Measurements from ENCODE around the gene IGFL4. TPM values are rescaled to one million over a fixed set of nuclear protein-coding genes. Genes with fewer than 3 reads are reported as not detected.
A peak's percentile ranks its signal among the peaks of the same experiment; 100 is the strongest.

The IGFL4 gene
- total and polyA plus RNA-seq, 2 of the 13 experiments (the other 11 are each of a cell fraction or from before 2014, with no cell fraction given): 1.2 to 1.4 TPM

DNA sequence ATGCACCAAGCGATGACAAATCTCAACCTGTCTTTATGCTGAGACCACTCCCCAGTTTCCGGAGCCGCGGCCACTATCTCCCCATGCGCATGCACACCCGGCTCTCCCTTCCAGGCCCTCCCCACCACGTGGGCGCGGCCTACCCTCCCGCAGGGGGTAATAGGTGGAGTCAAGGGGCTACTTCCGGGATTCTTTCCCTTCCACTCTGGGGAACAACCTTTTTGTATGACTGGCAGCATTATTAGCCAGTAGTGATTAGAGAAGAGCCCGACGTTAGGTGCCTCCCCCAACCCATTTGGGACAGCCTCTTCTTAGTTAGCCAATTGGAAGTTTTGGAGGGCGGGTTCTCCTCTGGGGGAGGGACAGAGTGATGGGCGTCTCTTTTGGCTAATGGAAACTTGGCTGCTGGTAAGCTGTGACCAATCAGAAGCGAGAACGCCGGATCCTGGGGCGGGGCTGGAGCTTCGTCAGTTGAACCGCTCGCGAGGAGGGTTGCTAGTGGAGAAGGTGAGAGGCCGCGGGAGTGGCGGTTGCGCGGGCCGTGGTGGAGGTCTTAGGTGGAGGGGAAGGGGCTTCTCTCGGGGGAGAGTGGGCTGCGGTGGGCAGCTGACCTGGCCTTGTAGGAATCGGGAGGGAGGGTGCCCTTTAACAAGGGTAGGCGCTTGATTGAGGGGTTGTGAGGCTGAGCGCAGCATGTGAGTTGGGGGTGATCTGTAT, 45.6 kb downstream of the IGFL4 start, which contains the start of gene CCDC61 (continued):
- TF ChIP-seq NONO (IDR thresholded peaks at IDR 0.05) (no peak), NONO (CRISPR knock-in tag; conservative IDR thresholded peaks at IDR 0.05) (no peak), MTA3 (CRISPR knock-in tag; IDR thresholded peaks at IDR 0.05) (no peak), ZNF678 (CRISPR knock-in tag; IDR thresholded peaks at IDR 0.05) (no peak), ZNF101 (CRISPR knock-in tag; IDR thresholded peaks at IDR 0.05; ENCODE audit: borderline replicate concordance, low read depth) (no peak), ZFY (CRISPR knock-in tag; IDR thresholded peaks at IDR 0.05) (peak; percentile 73), MIER2 (CRISPR knock-in tag; IDR thresholded peaks at IDR 0.05) (no peak), ZNF501 (CRISPR knock-in tag; IDR thresholded peaks at IDR 0.05) (no peak), SOX5 (CRISPR knock-in tag; IDR thresholded peaks at IDR 0.05; ENCODE audit: borderline replicate concordance) (peak; percentile 6; the same call in 1 of the 2 replicates), ZNF234 (CRISPR knock-in tag; conservative IDR thresholded peaks at IDR 0.05) (no peak), RXRB (CRISPR knock-in tag; IDR thresholded peaks at IDR 0.05; ENCODE audit: borderline replicate concordance) (no peak), ZNF121 (CRISPR knock-in tag; IDR thresholded peaks at IDR 0.05) (no peak), ZNF331 (CRISPR knock-in tag; IDR thresholded peaks at IDR 0.05) (no peak), MBNL3 (CRISPR knock-in tag; conservative IDR thresholded peaks at IDR 0.05) (no peak), KAT2B (IDR thresholded peaks at IDR 0.05; ENCODE audit: borderline replicate concordance, low read depth, low read length) (no peak), KLF6 (CRISPR knock-in tag; IDR thresholded peaks at IDR 0.05) (no peak), ZNF280D (CRISPR knock-in tag; IDR thresholded peaks at IDR 0.05) (no peak), SP5 (CRISPR knock-in tag; IDR thresholded peaks at IDR 0.05; ENCODE audit: borderline replicate concordance, low read depth) (peak; percentile 43; the same call in 1 of the 2 replicates), MYNN (CRISPR knock-in tag; IDR thresholded peaks at IDR 0.05; ENCODE audit: low read depth) (no peak), ZNF337 (CRISPR knock-in tag; IDR thresholded peaks at IDR 0.05; ENCODE audit: borderline replicate concordance, low read depth) (no peak), ZKSCAN1 (IDR thresholded peaks at IDR 0.05; ENCODE audit: low read length) (no peak), ZNF614 (CRISPR knock-in tag; IDR thresholded peaks at IDR 0.05; ENCODE audit: borderline replicate concordance) (no peak), ZNF468 (CRISPR knock-in tag; IDR thresholded peaks at IDR 0.05) (no peak), ZNF549 (CRISPR knock-in tag; IDR thresholded peaks at IDR 0.05) (no peak)
- TF ChIP-seq, protein P1, sequence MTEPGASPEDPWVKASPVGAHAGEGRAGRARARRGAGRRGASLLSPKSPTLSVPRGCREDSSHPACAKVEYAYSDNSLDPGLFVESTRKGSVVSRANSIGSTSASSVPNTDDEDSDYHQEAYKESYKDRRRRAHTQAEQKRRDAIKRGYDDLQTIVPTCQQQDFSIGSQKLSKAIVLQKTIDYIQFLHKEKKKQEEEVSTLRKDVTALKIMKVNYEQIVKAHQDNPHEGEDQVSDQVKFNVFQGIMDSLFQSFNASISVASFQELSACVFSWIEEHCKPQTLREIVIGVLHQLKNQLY (CRISPR knock-in tag; IDR thresholded peaks at IDR 0.05): peak; percentile 49; the same call in 1 of the 2 replicates
- TF ChIP-seq, protein P2, sequence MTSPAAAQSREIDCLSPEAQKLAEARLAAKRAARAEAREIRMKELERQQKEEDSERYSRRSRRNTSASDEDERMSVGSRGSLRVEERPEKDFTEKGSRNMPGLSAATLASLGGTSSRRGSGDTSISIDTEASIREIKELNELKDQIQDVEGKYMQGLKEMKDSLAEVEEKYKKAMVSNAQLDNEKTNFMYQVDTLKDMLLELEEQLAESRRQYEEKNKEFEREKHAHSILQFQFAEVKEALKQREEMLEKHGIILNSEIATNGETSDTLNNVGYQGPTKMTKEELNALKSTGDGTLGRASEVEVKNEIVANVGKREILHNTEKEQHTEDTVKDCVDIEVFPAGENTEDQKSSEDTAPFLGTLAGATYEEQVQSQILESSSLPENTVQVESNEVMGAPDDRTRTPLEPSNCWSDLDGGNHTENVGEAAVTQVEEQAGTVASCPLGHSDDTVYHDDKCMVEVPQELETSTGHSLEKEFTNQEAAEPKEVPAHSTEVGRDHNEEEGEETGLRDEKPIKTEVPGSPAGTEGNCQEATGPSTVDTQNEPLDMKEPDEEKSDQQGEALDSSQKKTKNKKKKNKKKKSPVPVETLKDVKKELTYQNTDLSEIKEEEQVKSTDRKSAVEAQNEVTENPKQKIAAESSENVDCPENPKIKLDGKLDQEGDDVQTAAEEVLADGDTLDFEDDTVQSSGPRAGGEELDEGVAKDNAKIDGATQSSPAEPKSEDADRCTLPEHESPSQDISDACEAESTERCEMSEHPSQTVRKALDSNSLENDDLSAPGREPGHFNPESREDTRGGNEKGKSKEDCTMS (CRISPR knock-in tag; conservative IDR thresholded peaks at IDR 0.05): no peak
- TF ChIP-seq, protein P3, sequence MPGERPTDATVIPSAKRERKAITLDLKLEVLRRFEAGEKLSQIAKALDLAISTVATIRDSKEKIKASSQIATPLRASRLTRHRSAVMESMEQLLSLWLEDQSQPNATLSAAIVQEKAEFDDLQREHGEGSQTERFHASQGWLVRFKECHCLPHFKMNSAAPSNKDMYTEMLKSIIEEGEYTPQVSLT (CRISPR knock-in tag; IDR thresholded peaks at IDR 0.05; ENCODE audit: borderline replicate concordance, low read depth): no peak
